ENCODE measurements around the gene SND1. TPM values are rescaled to one million over a fixed set of nuclear protein-coding genes. Genes with fewer than 3 reads are reported as not detected.

The SND1 gene
- total and polyA plus RNA-seq, 2 donors (not counting 3 experiments of a cell fraction or from before 2014, with no cell fraction given) = 116 to 249 TPM

GRCh38 chr7:127918130-127918529 lies 266.1 kb downstream of the SND1 start:
- DNase-seq (ENCODE audit: low read depth, low spot score) (no peak), FAIRE-seq (no peak)
- H3K9ac ChIP-seq (replicated peaks; ENCODE audit: extremely low read depth, insufficient read depth, low read length) = no peak overlapping the region
- intact Hi-C loops (cut with micrococcal nuclease) (no loop called here), dilution Hi-C loops (cut with MboI; ENCODE audit: extremely low pct_ligation_motif_present, low sequenced_read_pairs) (no loop called here)
- no peaks in the 10 kb centered on the region for H3K36me3 ChIP-seq (ENCODE audit: control insufficient read depth in 2 of 2, extremely low read depth in 1 of 2, insufficient read depth in 2 of 2, low read length in 2 of 2)
- no peak for TF ChIP-seq EZH2 (IDR thresholded peaks at IDR 0.05; ENCODE audit: borderline replicate concordance, low read depth, low read length, severe bottlenecking)
- TF ChIP-seq GATA2 (IDR thresholded peaks at IDR 0.05; ENCODE audit: insufficient read depth, insufficient read length, low read depth, low read length) = no peak
- TF ChIP-seq POLR2AphosphoS5 (IDR thresholded peaks at IDR 0.05; ENCODE audit: insufficient read depth, low read depth, low read length) = no peak
- no peak for TF ChIP-seq MAX (IDR thresholded peaks at IDR 0.05; ENCODE audit: insufficient read depth, insufficient read length)
- no peak for TF ChIP-seq CTCF (IDR thresholded peaks at IDR 0.05; ENCODE audit: extremely low read depth in 1 of 2, insufficient read depth in 1 of 2, low read depth in 1 of 2, low read length in 2 of 2)
- TF ChIP-seq POLR2A (IDR thresholded peaks at IDR 0.05; ENCODE audit: low read depth, low read length) = no peak
- no peak for TF ChIP-seq FOS (IDR thresholded peaks at IDR 0.05; ENCODE audit: borderline replicate concordance, insufficient read depth, low read length)
- TF ChIP-seq JUN (IDR thresholded peaks at IDR 0.05; ENCODE audit: borderline replicate concordance, insufficient read depth, insufficient read length, low read depth) = no peak
- H3K27me3 ChIP-seq (ENCODE audit: control insufficient read depth in 2 of 2, insufficient read depth in 2 of 2, low read length in 2 of 2) = no peaks in the 10 kb centered on the region
- no peak overlapping the region for H3K27ac ChIP-seq (ENCODE audit: insufficient read depth, low read depth, low read length)
- H3K4me1 ChIP-seq (ENCODE audit: control insufficient read depth, extremely low read depth, insufficient read depth, low read length) = no peaks in the 10 kb centered on the region
- POLR2A ChIA-PET = no interaction called here
- CTCF ChIA-PET = interaction anchor here (1.0 kb wide), 1 partner anchor 11 kb away, joined by 3 read pairs; no protein-coding TSS in a partner anchor
- no peaks in the 10 kb centered on the region for H3K9me1 ChIP-seq (replicated peaks; ENCODE audit: control insufficient read depth, extremely low read depth, insufficient read depth, low read length)
- H2AFZ ChIP-seq (ENCODE audit: low read depth, low read length) = no peak overlapping the region
- H4K20me1 ChIP-seq (replicated peaks; ENCODE audit: control insufficient read depth, extremely low read depth, insufficient read depth, low read length) = no peaks in the 10 kb centered on the region
- H3K4me2 ChIP-seq (ENCODE audit: insufficient read depth, low read length) = no peak overlapping the region
- no peak overlapping the region for H3K4me3 ChIP-seq (replicated peaks in 1 of 3; ENCODE audit: insufficient read depth in 1 of 3, low read depth in 1 of 3, low read length in 3 of 3)
- H3K9me3 ChIP-seq (replicated peaks; ENCODE audit: control insufficient read depth, insufficient read depth, low read length) = no peaks in the 10 kb centered on the region
- no TSS peak for BruUV-seq (replicated peaks)
- H3K79me2 ChIP-seq (ENCODE audit: control insufficient read depth, insufficient read depth, low read length) = peaks cover 24% of the 10 kb centered on the region

Data from endothelial cell of umbilical vein (primary cell).